ENCODE data around the gene RNF146.
"Not testable (repeated sequence)": the region's sequence is repeated elsewhere in the genome, so short reads cannot be mapped to it uniquely, and the experiment has no call there.

Gene RNF146

GRCh38 chr6:127289934-127290333 is 23.3 kb downstream of the RNF146 start:
- no peak for DNase-seq

GRCh38 chr6:127290391-127291265 is 24.0 kb downstream of the RNF146 start:
- DNase-seq: no peak

GRCh38 chr6:127291495-127291894 is 24.8 kb downstream of the RNF146 start:
- no peak for DNase-seq

GRCh38 chr6:127297502-127298070 is 30.9 kb downstream of the RNF146 start:
- DNase-seq: no peak

- DNase-seq: no peak
These were observed 31.8 kb downstream of the RNF146 start for GRCh38 chr6:127298475-127298874.

- no peak for DNase-seq
These were observed 33.0 kb downstream of the RNF146 start for GRCh38 chr6:127299522-127300240.

GRCh38 chr6:127300411-127300810 is 33.7 kb downstream of the RNF146 start:
- no peak for DNase-seq

GRCh38 chr6:127301199-127301700 is 34.6 kb downstream of the RNF146 start:
- no peak for DNase-seq

- peak; percentile 68 for DNase-seq
These were observed 36.3 kb downstream of the RNF146 start for GRCh38 chr6:127302728-127303660.

GRCh38 chr6:127303917-127304316 is 37.3 kb downstream of the RNF146 start:
- no peak for DNase-seq

GRCh38 chr6:127305741-127306140 is 39.1 kb downstream of the RNF146 start:
- DNase-seq: no peak

GRCh38 chr6:127317388-127318128 is 50.9 kb downstream of the RNF146 start:
- DNase-seq: no peak

GRCh38 chr6:127319686-127320085 is 53.0 kb downstream of the RNF146 start:
- no peak for DNase-seq

- no peak for DNase-seq
These were observed 61.5 kb downstream of the RNF146 start for GRCh38 chr6:127328043-127328609.

- DNase-seq: not testable (repeated sequence)
These were observed 64.6 kb downstream of the RNF146 start for GRCh38 chr6:127331256-127331655.

- no peak for DNase-seq
These were observed 65.8 kb downstream of the RNF146 start for GRCh38 chr6:127332383-127332961.

All from activated effector memory CD4-positive, alpha-beta T cell treated with anti-CD3 and anti-CD28 coated beads, Interleukin-2, amount 50 U/mL, for 16 hours (primary cell).